Heart left ventricle (tissue), 13 donors: Measurements from ENCODE around the gene FETUB.

Source experiments
- POLR2A ChIP-seq, 2 donors: fragments of 450-650 bp; IDR thresholded peaks; one replicate each; pipeline ENCODE4 v1.6.1; 2017; ENCODE audit warnings: antibody characterized with exemption in 2 of 2, mild to moderate bottlenecking in 2 of 2, moderate library complexity in 2 of 2
- TF ChIP-seq, protein P1 (sequence below), 12 donors: fragments of 200-600 bp; sonication (generic) in 4 of 12; IDR thresholded peaks; one replicate each; pipeline versions ENCODE4 v1.5.0 to v1.8.0; 2018 to 2022; ENCODE audit warnings: antibody characterized with exemption in 12 of 12, mild to moderate bottlenecking in 5 of 12
- donor health status: ischemic (EF 13 %, LVEDD 7.1; RV severe dilation, severe dysfunction).
- donor health status: DM: no; HTN: yes; CAD: no.
- donor health status: DM: no; HTN: no; CAD: no.
- donor health status: ischemic (EF 25% LVEDD 6.9; RV normal size, moderate dysfunction).
- donor health status: ischemic (EF 25% LVEDD 5.7; RV mildly dilated, moderate dysfunction).
- donor health status: ischemic (EF 35%, LVEDD 5.7; RV mildly dilated, moderate dysfunction).
- donor health status: nonischemic (EF 11% LVEDD 7.7; RV severe dilation, severe dysfunction).
- donor health status: DM: yes; HTN: yes; CAD: no.
- donor health status: PGD.
- donor health status: ischemic (EF 29% LVEDD 5.4; RV normal size, mild dysfunction).
- donor health status: nonischemic (EF 23%, LVEDD 6.1; RV moderate dilation, normal function).

DNA sequence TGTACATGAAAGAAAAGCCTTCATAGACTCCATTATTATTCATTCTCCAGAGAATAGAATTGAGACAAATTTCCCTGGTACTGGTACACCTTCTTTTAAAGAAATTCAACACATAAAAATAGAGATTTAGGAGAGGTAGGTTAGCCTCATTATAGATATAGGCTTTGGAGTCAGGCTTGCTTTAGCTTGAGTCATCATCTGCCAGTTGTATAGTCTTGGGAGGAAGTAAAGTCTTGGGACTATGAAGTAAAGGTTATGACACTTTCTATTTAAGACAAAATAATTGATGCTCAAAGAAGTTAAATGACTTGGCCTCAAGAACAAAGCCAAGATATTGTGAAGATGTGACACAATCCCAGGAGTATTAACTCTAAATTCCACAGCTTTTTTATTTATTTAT lies 30.0 kb downstream of the FETUB start:
- TF ChIP-seq, protein P1, sequence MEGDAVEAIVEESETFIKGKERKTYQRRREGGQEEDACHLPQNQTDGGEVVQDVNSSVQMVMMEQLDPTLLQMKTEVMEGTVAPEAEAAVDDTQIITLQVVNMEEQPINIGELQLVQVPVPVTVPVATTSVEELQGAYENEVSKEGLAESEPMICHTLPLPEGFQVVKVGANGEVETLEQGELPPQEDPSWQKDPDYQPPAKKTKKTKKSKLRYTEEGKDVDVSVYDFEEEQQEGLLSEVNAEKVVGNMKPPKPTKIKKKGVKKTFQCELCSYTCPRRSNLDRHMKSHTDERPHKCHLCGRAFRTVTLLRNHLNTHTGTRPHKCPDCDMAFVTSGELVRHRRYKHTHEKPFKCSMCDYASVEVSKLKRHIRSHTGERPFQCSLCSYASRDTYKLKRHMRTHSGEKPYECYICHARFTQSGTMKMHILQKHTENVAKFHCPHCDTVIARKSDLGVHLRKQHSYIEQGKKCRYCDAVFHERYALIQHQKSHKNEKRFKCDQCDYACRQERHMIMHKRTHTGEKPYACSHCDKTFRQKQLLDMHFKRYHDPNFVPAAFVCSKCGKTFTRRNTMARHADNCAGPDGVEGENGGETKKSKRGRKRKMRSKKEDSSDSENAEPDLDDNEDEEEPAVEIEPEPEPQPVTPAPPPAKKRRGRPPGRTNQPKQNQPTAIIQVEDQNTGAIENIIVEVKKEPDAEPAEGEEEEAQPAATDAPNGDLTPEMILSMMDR (IDR thresholded peaks at IDR 0.05) = no peak
- no peak for TF ChIP-seq POLR2A (IDR thresholded peaks at IDR 0.05)
